Measurements from ENCODE around the gene SEPHS1. TPM values are rescaled to one million over a fixed set of nuclear protein-coding genes. Genes with fewer than 3 reads are reported as not detected.

SEPHS1 gene
- 29.7 and 36.3 TPM in 2 replicates for total RNA-seq

GRCh38 chr10:13348216-13349017 is at the start of gene SEPHS1:
Gene SEPHS1, minus strand, starts transcription at chr10:13348293. Its CDS starts 3,343 bp downstream, at chr10:13344950.

GRCh38 chr10:13299437-13300287 is 48.4 kb downstream of the SEPHS1 start, which contains the start of gene PHYH:
Gene PHYH, minus strand, starts transcription at chr10:13300064. Its CDS starts 22 bp downstream, at chr10:13300042.

Other genes with a start within 250 kb of the SEPHS1 start
- 36.9 and 48.7 TPM in 2 replicates for gene OPTN, start 248.1 kb downstream of the SEPHS1 start, total RNA-seq
- 2.9 and 3.2 TPM in 2 replicates for gene MCM10, start 186.7 kb downstream of the SEPHS1 start, total RNA-seq
- not detected in 2 replicates for gene UCMA, start 113.9 kb downstream of the SEPHS1 start, total RNA-seq
- gene PHYH, start 48.2 kb downstream of the SEPHS1 start, total RNA-seq = 11.5 and 16.1 TPM in 2 replicates
- gene BEND7, start 180.7 kb upstream of the SEPHS1 start, total RNA-seq = 0.29 and 1.6 TPM in 2 replicates
- 16.1 and 20.9 TPM in 2 replicates for gene PRPF18, start 238.7 kb upstream of the SEPHS1 start, total RNA-seq

Measured in myometrial cell (primary cell).